Hematopoietic multipotent progenitor cell treated with erythropoietin and hydrocortisone succinate and interleukin-3 and kit ligand, for 4 days (in vitro differentiated cells): ENCODE data around the gene ARMC6.
"Not testable (repeated sequence)": the region's sequence is repeated elsewhere in the genome, so short reads cannot be mapped to it uniquely, and the experiment has no call there.

Experiments used
- DNase-seq: peaks from one replicate; pipeline ENCODE4 v3.0.0-alpha.2; 2015

Gene ARMC6

GRCh38 chr19:19078801-19079200 lies 45.4 kb downstream of the ARMC6 start:
- DNase-seq, result no peak

- no peak for DNase-seq
These were observed 46.2 kb downstream of the ARMC6 start for GRCh38 chr19:19079571-19079970.

DNA sequence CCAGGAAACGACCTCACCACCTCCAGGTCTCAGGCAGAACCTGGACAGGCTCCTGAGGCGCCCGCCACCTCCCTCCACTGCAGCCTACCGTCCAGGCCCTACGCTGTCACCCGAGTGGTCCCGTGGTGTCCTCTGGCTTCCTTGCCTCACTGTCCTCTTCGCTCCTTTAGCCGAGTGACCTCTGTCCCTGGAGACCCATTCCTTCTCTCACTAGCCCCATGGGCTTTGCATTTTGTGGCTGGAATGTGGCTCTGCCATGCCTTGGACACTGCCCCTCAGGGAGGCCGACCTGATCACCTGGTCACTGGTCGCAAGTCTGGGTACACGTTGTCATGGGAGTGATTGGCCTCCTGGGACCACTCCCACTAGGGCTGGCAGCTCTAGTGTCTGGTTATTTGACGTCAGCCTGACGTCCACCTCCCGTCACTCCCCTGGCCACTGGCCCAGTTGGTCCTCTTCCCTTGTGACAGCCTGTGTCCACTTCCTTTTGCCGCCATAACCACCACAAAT lies 48.3 kb downstream of the ARMC6 start:
- no peak for DNase-seq

DNA sequence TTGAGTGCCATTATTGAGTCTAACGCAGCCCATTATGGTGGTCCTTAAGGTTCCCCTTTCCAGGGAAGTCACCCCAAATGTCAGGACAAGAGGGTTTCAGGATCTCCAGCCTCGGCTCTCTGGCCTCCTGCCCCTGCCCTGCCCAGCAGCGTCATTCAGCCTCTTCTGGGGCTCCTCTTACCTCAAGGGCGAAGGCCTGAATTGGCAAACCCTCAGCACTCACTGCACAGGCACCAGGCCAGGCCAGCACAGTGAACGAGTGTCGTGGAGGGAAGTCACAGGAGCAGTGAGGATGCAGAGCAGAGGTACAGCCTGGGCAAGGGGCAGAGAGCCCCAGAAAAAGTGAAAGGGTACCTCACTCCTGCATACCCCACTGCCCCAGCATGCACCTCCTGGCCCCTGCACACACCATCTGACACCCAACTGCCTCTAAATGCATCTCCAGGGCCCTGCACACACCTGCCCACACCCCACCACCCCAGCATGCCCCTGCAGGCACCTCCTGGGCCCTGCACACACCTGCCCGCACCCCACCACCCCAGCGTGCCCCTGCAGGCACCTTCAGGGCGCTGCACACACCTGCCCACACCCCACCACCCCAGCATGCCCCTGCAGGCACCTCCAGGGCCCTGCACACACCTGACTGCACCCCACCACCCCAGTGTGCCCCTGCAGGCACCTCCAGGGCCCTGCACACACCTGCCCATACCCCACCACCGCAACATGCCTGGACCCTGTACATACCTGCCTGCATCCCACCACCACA lies 50.2 kb downstream of the ARMC6 start:
- DNase-seq, result no peak

- DNase-seq, result no peak
These were observed 54.3 kb downstream of the ARMC6 start for GRCh38 chr19:19087676-19088075.

- DNase-seq, result no peak
These were observed 61.1 kb downstream of the ARMC6 start for GRCh38 chr19:19094513-19094912.

- no peak for DNase-seq
These were observed 62.3 kb downstream of the ARMC6 start for GRCh38 chr19:19095691-19096090.

DNA sequence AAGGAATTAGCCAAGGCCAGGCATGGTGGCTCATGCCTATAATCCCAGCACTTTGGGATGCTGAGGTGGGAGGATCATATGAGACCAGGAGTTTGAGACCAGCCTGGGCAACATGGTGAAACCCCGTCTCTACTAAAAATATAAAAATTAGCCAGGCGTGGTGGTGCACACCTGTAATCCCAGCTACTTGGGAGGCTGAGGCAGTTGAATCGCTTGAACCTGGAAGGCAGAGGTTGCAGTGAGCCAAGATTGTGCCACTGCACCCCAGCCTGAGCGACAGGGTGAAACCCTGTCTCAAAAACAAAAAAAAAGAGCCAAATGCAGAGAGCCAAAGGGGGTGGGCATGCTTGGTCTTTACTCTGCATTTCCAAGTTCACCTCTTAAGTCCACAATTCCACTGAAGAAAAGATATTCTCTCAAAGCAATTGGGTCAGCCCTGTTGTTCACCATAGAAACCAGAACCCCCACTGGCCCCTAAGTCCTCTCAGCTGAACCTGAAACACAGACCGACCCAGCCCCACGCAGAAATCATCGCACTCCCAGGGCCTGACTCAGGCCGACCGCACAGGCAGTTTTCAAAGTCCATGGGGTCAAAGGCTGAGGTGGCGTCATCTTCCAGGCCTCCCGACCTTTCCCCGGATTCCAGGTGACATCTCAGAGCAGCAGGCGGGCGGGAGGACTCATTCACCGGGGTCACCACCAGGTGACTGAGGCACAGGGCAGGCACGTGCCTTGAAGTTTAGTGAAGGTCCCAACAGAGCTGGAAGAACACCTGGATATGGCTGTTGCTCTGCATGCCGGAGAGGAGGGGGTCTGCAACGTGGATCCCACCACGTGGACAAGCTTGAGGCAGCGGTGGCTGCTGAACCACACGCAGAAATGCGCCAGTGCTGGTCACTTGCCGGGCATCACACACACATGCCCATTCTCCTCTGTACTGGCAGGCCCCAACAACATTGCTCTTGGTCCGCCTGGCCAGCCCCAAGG lies 63.5 kb downstream of the ARMC6 start:
- DNase-seq, result no peak

DNA sequence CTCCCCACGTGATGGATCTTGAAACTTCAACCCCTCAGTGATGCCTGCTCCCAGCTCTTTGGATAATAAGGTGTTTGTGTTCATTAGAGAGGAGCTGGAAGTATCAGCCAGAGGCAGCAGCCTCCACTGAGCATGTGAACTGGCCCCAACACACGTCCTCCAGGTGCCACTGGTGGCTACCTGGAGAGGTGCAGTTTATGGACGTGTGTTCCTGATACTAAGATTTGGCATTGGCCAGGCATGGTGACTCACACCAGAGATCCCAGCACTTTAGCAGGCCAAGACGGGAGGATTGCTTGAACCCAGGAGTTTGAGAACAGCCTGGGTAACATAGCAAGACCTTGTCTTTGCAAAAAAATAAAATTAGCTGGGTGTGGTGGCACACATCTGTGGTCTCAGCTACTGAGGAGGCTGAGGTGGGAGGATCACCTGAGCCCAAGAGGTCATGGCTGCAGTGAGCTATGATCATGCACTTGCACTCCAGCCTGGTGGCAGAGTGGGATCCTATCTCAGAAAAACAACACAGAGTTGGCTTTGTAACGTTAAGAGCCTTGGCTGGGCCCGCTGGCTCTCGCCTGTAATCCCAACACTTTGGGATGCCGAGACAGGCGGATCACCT lies 64.8 kb downstream of the ARMC6 start:
- no peak for DNase-seq

GRCh38 chr19:19098703-19099632 lies 65.6 kb downstream of the ARMC6 start:
- DNase-seq, result no peak

GRCh38 chr19:19101540-19101939 lies 68.1 kb downstream of the ARMC6 start:
- DNase-seq, result no peak

DNA sequence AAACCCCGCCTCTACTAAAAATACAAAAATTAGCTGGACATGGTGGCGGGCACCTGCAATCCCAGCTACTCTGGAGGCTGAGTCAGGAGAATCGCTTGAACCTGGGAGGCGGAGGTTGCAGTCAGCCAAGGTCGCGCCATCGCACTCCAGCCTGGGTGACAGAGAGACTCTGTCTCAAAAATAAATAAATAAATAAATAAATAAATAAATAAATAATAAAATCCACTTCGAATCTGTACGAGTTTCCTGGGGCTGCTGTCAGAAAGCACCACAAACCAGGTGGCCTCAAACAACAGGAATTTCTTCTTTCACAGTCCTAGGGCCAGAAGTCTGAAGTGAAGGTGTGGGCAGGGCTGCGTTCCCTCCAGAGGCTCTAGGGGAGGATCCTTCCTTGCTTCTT lies 69.2 kb downstream of the ARMC6 start:
- not testable (repeated sequence) for DNase-seq

- DNase-seq, result no peak
These were observed 69.8 kb downstream of the ARMC6 start for GRCh38 chr19:19103167-19103566.

- DNase-seq, result peak; percentile 47
These were observed 72.1 kb downstream of the ARMC6 start for GRCh38 chr19:19105365-19106055.

- DNase-seq, result no peak
These were observed 72.7 kb downstream of the ARMC6 start for GRCh38 chr19:19106056-19106551.

DNA sequence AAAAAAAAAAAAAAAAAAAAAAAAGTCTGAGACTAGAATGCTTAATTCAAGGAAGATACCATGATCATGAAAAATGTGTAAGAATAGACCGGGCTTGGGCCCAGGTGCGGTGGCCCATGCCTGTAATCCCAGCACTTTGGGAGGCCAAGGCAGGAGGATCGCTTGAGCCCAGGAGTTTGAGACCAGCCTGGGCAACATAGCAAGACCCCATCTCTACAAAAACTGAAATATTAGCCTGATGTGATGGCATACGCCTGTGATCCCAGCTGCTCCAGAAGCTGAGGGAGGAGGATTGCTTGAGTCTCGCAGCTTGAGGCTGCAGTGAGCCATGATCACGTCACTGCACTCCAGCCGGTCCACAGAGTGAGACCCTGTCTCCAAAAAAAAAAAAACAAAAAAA lies 73.5 kb downstream of the ARMC6 start:
- not testable (repeated sequence) for DNase-seq

DNA sequence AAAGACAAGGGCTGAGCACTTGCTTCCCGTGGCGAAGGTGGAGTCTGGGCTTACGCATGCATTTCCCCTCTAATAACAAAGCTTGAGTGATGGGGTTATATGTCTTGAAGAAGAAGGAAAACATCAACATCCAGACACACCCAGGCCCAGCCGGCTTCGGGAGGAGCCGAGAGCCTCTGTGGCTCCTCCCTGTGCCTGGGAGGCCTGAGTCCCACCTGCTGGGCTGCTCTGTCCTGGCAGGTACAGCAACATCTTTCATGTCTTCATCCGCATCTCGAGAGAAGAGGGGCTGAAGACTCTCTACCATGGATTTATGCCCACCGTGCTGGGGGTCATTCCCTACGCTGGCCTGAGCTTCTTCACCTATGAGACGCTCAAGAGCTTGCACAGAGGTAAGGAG lies 74.3 kb downstream of the ARMC6 start:
- DNase-seq, result no peak
